ENCODE data around the gene COL5A1.
"Not testable (repeated sequence)": the region's sequence is repeated elsewhere in the genome, so short reads cannot be mapped to it uniquely, and the experiment has no call there.

Gene COL5A1

GRCh38 chr9:134838651-134839454, 197.2 kb downstream of the COL5A1 start:
- no peak for DNase-seq (ENCODE audit: low spot score)

DNA sequence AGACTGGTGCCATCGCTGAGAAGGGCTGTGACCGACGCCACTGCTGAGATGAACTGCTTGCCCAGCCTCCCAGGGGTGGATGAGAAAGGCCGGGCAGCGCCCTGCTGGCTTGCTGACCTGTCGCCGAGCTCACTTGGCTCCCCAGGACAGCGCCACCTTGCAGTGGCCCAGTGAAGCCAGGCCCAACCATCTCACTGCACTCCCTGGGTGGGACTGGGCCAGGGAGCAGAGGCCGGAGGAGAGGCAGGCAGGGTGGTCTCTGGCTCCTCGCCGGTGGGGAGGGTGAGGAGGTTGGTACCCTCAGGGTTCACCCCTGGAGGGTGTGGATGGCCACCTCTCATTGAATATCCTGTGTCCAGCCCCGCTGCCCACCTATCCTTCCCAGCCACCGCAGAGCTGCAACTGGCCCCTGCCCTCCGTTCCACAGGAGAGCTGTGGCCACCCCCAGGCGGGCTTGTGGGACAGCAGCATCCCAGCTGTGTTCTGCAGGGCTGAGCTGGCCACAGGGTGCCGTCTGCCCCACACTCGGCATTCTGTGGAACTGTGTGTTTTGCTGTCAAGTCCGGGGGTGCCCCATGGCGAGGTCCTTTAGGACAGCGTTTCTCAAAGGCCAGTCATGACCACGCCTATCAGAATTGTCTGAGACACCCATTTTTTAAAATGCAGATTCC, 198.0 kb downstream of the COL5A1 start:
- no peak for DNase-seq (ENCODE audit: low spot score)

DNA sequence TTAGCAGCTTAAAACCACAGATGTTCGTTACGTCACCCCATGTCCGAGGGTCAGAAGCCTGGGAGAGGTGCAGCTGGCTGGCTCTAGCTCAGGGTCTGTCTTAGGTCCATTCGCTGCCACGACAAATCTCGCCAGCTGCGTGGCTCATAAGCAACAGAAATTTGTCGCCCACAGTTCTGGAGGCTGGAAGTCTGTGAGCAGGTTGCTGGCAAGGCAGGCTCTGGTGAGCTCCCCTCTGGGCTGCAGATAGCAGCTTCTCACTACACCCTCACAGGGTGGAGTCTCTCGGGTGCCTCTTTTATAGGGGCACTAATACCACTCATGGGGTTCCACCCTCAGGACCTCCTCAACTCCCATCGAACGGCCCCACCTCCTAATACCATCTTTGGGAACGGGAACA, 198.9 kb downstream of the COL5A1 start:
- no peak for DNase-seq (ENCODE audit: low spot score)

DNA sequence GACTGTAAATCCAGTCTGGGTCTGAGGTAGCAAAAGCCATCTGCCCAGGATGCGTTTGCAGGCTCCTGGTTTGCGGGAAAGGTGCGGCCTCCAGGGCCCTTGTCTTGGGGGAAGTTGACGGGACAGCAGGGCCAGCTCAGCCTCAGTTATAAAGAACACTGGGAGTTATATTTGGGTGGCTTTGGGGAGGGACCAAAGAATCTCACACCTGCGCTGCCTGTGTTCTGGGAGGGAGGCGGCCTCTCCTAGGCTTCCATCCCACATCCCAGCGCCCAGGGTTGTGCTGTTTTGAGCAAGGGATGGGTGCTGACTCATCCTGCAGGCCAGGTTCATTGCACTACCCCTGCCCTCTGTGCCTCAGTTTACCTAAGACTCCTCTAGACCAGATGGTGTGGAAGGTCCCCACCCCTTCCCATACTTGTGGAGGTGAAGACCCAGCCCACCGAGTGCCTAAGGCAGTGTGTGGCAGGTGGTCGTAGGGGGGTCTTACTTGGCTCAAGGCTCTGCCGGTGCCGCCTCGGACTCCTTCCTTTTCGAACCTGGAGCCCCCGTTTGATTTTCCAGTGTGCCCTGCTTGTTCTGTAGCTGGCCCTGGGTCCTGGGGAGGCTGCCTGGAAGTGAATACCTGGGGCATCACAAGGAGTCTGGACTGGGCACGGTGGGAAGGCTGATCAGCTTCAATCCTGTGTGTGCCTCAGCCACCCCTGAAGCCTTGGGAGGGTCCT, 199.7 kb downstream of the COL5A1 start:
- no peak for DNase-seq (ENCODE audit: low spot score)

- DNase-seq (ENCODE audit: low spot score): no peak
These were observed 200.7 kb downstream of the COL5A1 start for GRCh38 chr9:134842321-134842720.

DNA sequence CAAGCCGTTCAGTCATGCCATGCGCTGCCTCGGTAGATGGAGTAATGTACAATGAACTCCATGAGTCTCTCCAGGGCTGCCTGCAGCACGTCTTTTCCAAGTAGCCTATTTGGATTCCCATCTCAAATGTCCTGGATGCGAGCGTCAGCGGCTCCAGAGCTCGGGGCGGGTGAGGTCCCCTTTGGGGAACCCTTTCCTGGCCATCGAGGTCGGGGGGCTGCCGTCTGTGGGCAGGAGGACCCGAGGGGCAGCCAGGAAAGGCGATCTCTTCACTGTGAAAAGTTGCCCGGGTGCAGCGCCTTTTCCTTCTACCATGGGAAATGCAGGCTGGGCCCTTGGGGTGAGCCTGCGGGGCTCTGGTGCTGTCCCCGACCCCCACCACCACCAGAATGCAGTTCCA, 202.1 kb downstream of the COL5A1 start:
- no peak for DNase-seq (ENCODE audit: low spot score)

DNA sequence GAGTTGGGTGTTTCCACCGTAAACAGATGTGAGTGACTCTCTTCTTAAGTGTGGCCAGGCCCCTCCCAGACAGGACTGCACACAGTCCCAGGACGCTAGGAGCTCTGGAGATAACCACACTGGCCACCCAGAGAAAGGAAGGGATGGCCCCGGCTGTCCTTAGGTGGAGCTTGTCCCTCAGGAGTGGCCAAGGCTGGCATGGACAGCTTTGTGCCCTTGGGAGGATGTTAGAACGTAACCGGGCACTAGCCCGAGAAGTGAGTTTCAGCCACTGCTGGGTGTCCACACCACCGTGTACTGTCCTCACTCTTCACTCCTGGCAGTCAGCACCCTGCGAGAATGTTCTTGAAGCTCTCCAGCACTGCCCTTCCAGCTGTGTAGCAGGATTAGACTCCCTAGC, 203.2 kb downstream of the COL5A1 start:
- no peak for DNase-seq (ENCODE audit: low spot score)

DNA sequence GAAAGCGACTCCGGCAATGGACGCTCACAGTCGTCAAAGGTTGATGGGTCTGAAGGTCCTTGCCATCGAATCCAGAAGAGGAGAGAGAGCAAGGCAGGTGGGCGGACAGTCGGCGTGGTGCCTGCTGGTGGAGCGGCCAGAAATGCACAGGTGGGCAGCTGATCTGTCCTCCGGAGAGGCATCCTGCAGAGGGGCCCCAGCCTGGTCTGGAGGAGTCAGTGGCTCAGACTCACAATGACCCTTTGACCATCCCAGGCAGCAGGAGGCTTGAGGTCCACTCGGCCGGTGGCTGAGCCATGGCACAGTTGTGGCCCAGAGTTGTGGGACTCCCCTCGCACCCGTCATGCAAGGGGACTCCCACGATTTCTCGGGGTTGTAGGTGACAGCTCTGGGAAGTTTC, 204.6 kb downstream of the COL5A1 start:
- DNase-seq (ENCODE audit: low spot score): no peak

GRCh38 chr9:134846699-134847098, 205.1 kb downstream of the COL5A1 start:
- DNase-seq (ENCODE audit: low spot score): no peak

DNA sequence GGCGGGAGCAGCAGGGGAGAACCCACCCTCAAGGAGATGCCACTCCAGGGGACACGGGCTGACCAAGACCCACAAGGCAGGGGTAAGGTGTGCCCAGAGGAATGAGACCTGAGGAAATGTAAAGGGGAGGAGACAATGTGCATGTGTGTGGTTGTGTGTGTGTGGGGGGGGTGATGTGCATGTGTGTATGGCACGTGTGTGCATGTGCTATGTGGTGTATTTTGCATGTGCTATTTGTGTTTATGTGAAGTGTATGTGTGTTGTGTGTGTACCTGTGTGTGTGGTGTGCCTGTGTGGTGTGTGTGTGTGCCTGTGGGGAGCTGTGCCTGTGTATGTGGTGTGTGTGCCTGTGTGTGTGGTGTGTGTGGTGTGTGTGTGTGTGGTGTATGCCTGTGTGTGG, 205.5 kb downstream of the COL5A1 start:
- DNase-seq (ENCODE audit: low spot score): no peak

GRCh38 chr9:134847752-134848432, 206.3 kb downstream of the COL5A1 start:
- DNase-seq (ENCODE audit: low spot score): no peak

- DNase-seq (ENCODE audit: low spot score): no peak
These were observed 206.9 kb downstream of the COL5A1 start for GRCh38 chr9:134848504-134848903.

GRCh38 chr9:134850611-134851010, 209.0 kb downstream of the COL5A1 start:
- no peak for DNase-seq (ENCODE audit: low spot score)

GRCh38 chr9:134851020-134851419, 209.4 kb downstream of the COL5A1 start:
- no peak for DNase-seq (ENCODE audit: low spot score)

DNA sequence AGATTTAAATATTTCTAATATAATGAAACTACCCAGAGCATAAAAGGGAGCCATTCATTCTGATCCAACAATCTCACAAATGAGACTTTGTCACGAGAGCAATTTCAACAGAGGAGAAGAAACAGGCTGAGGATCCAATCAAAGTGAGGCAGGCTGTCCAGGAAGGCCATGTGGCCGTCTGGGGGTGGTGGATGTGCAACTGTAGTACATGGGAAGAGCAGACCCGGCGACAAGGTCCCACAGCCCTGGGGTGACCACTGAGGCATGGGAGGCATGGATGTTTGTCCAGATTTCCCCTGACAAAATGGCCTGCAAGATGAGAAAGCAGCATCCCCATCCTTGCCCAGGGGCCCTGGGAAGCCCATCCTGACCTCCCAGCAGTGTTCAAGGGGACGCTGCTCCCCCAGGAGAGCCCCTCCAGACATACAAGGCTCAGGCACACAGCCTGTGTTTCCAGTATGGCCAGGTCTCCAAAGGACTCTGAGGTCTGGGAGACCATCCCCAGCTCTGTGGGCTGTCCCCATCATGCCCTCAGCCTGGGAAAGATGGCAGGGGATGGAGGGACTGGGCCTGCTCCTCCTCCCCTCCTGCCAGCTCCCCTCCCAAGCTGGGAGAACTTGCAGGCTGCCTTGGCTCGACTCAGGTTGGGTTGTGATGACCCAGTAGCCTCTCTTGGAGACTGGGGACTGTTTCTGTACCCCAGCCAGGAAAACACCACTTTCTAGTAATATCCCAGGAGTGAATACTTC, 211.5 kb downstream of the COL5A1 start:
- no peak for DNase-seq (ENCODE audit: low spot score)

DNA sequence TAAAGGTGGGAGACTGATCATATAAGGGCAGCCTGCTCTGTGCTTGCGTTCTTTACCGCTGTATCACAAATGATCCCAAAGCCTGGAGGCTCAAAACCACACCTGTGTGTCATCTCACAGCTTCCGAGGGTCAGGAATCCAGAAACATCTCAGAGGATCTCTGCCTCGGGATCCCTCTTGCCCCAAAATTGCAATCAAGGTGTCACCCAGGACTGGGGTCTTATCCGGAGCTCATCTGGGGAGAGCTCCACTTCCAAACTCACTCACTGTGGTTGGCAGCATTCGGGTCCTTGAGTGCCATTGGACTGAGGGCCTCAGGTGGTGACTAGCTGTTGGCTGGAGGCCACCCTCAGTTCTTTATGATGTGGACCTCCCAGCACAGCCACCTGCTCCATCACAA, 212.3 kb downstream of the COL5A1 start:
- no peak for DNase-seq (ENCODE audit: low spot score)

- DNase-seq (ENCODE audit: low spot score): no peak
These were observed 213.0 kb downstream of the COL5A1 start for GRCh38 chr9:134854541-134854981.

- DNase-seq (ENCODE audit: low spot score): no peak
These were observed 213.8 kb downstream of the COL5A1 start for GRCh38 chr9:134855231-134855899.

DNA sequence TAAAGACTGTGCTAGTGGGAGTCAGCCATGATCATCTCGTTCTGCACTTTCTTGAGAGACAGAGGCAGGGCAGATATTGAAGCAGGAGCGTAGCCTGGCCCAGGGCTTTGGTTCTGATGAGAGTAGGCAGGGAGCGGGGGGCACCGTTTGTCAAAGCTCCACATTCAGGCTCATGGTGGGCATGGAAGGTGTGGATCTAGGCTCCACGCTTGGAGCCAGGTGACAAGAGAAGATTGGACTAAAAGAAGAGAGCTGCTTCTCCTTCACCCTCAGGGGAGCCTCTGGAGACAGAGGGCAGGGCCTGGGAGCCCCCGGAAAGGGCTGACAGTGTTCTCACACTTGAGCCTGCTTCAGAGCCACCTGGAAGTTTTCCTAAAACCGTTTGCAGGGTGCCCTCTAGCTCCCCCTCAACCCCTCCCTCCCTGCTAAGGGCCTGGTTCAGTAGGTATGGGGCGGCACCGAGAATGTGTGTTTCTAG, 214.3 kb downstream of the COL5A1 start:
- DNase-seq (ENCODE audit: low spot score): no peak

DNA sequence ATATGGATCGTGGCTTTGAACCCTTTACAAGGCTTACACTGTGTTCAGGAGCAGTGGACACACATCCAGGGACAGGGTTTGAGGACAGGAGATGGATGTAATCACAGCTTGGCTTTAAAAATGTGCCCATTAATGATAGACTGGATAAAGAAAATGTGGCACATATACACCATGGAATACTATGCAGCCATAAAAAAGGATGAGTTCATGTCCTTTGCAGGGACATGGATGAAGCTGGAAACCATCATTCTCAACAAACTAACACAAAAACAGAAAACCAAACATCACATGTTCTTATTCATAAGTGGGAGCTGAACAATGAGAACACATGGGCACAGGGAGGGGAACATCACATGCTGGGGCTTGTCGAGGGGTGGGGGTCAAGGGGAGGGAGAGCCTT, 215.8 kb downstream of the COL5A1 start:
- not testable (repeated sequence) for DNase-seq (ENCODE audit: low spot score)

Measured in AG08396 (cell line).